ENCODE results near the gene CPO. TPM values are rescaled to one million over a fixed set of nuclear protein-coding genes. Genes with fewer than 3 reads are reported as not detected.

The CPO gene
- polyA plus RNA-seq, 1 of the 3 experiments (the other 2 are of a cell fraction), result not detected

DNA sequence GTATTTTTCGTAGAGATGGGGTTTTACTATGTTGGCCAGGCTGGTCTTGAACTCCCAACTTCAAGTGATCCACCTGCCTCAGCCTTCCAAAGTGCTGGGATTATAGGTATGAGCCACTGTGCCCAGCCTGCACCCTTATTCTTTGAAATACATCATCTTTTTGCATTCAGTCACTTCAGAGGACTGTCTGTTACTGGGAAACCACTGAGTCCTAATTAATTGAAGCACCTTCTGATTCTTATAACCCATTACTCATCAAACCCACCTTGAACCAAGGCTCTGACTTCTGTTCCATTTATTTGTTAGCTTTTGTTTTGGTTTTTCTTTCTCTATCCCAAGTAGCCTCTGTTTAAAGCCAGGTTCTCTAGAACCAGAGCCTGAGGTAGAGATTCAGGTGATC lies 49.6 kb downstream of the CPO start:
- Histone ChIP-seq H3K4me1 (ENCODE audit: control insufficient read depth in 1 of 2, insufficient read depth in 2 of 2, low read depth in 1 of 2, low read length in 1 of 2) (peaks cover 0 to 20% of the 10 kb centered on the region in 2 experiments; a peak in 2 of 4 replicates), H3K27ac (ENCODE audit: low read depth in 2 of 2, low read length in 1 of 2) (peak overlapping the region in 1 of 2 experiments; percentile 92; a peak in 1 of 4 replicates), H3K27me3 (ENCODE audit: insufficient read depth) (no peaks in the 10 kb centered on the region), H3K4me3 (ENCODE audit: low read depth in 2 of 2, low read length in 1 of 2) (no peak overlapping the region), H4K20me1 (ENCODE audit: insufficient read depth) (no peaks in the 10 kb centered on the region), H3K4me2 (no peak overlapping the region), H3K79me2 (ENCODE audit: insufficient read depth) (no peaks in the 10 kb centered on the region), H3K36me3 (replicated peaks in 1 of 2; ENCODE audit: control insufficient read depth in 1 of 2, insufficient read depth in 2 of 2, low read length in 1 of 2) (no peaks in the 10 kb centered on the region), H3F3A (replicated peaks; ENCODE audit: insufficient read depth) (no peaks in the 10 kb centered on the region), H2AFZ (ENCODE audit: low read depth) (no peak overlapping the region), H3K9me3 (no peaks in the 10 kb centered on the region), H3K9me2 (no peaks in the 10 kb centered on the region), H3K9ac (no peak overlapping the region)
- 43% methylated on average over 1 of the region's 1 CpG for WGBS (ENCODE audit: low lambda C conversion rate)
- ChIA-PET POLR2A (no interaction called here), CTCF (interaction anchor here (0.6 to 5.0 kb wide), 12 partner anchors 9 to 484 kb away, joined by 3 to 20 read pairs (median 4); partner anchors contain the start of gene KLF7)
- no peak for DNase-seq
- TF ChIP-seq, protein P1, sequence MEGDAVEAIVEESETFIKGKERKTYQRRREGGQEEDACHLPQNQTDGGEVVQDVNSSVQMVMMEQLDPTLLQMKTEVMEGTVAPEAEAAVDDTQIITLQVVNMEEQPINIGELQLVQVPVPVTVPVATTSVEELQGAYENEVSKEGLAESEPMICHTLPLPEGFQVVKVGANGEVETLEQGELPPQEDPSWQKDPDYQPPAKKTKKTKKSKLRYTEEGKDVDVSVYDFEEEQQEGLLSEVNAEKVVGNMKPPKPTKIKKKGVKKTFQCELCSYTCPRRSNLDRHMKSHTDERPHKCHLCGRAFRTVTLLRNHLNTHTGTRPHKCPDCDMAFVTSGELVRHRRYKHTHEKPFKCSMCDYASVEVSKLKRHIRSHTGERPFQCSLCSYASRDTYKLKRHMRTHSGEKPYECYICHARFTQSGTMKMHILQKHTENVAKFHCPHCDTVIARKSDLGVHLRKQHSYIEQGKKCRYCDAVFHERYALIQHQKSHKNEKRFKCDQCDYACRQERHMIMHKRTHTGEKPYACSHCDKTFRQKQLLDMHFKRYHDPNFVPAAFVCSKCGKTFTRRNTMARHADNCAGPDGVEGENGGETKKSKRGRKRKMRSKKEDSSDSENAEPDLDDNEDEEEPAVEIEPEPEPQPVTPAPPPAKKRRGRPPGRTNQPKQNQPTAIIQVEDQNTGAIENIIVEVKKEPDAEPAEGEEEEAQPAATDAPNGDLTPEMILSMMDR (IDR thresholded peaks at IDR 0.05), result no peak
- TF ChIP-seq TCF12 (IDR thresholded peaks at IDR 0.05) (no peak), GATA2 (CRISPR knock-in tag; IDR thresholded peaks at IDR 0.05) (no peak), TEAD4 (IDR thresholded peaks at IDR 0.05; ENCODE audit: borderline replicate concordance, insufficient read depth) (no peak), EP300 (IDR thresholded peaks at IDR 0.05; ENCODE audit: borderline replicate concordance in 1 of 2, low read depth in 1 of 2, low read length in 1 of 2) (no peak), FOXJ3 (CRISPR knock-in tag; IDR thresholded peaks at IDR 0.05) (no peak), RCOR1 (IDR thresholded peaks at IDR 0.05; ENCODE audit: low read length) (no peak), RXRA (IDR thresholded peaks at IDR 0.05; ENCODE audit: borderline replicate concordance, low read depth) (no peak)
- TF ChIP-seq, protein P2, sequence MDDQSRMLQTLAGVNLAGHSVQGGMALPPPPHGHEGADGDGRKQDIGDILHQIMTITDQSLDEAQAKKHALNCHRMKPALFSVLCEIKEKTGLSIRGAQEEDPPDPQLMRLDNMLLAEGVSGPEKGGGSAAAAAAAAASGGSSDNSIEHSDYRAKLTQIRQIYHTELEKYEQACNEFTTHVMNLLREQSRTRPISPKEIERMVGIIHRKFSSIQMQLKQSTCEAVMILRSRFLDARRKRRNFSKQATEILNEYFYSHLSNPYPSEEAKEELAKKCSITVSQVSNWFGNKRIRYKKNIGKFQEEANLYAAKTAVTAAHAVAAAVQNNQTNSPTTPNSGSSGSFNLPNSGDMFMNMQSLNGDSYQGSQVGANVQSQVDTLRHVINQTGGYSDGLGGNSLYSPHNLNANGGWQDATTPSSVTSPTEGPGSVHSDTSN (IDR thresholded peaks at IDR 0.05), result no peak

DNA sequence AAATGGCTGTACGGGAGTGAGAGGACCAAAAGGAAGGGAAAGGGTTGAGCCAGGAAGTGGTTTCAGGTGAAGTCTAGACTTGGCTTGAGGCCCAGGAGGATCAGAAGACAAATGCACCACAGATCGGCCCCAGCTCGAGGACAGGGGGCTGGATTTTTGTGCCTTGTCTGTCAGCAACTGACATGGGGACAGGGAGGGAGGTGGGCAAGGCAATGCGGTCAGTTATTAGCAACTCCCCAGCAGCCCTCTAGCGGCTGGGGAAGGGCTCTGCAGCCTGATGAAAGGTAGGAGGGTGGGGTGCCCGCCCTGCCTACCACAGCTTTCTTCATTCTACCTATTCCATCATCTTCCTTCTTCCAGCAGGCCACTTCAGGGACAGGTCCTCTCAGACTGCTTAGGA lies 50.0 kb downstream of the CPO start:
- 40% methylated on average over 6 of the region's 6 CpGs for WGBS (ENCODE audit: low lambda C conversion rate)
- Histone ChIP-seq H3K79me2 (ENCODE audit: insufficient read depth) (no peaks in the 10 kb centered on the region), H3K27me3 (ENCODE audit: insufficient read depth) (no peaks in the 10 kb centered on the region), H3K4me2 (no peak overlapping the region), H3K36me3 (replicated peaks in 1 of 2; ENCODE audit: control insufficient read depth in 1 of 2, insufficient read depth in 2 of 2, low read length in 1 of 2) (no peaks in the 10 kb centered on the region), H4K20me1 (ENCODE audit: insufficient read depth) (no peaks in the 10 kb centered on the region), H3K4me3 (ENCODE audit: low read depth in 2 of 2, low read length in 1 of 2) (no peak overlapping the region), H2AFZ (ENCODE audit: low read depth) (no peak overlapping the region), H3F3A (replicated peaks; ENCODE audit: insufficient read depth) (no peaks in the 10 kb centered on the region), H3K9me2 (no peaks in the 10 kb centered on the region), H3K9ac (no peak overlapping the region), H3K4me1 (ENCODE audit: control insufficient read depth in 1 of 2, insufficient read depth in 2 of 2, low read depth in 1 of 2, low read length in 1 of 2) (peaks cover 0 to 17% of the 10 kb centered on the region in 2 experiments; a peak in 2 of 4 replicates), H3K9me3 (no peaks in the 10 kb centered on the region), H3K27ac (ENCODE audit: low read depth in 2 of 2, low read length in 1 of 2) (peak overlapping the region in 1 of 2 experiments; percentile 92; a peak in 2 of 4 replicates)
- peak; percentile 37 for DNase-seq
- POLR2A ChIA-PET, result interaction anchor here (1.4 kb wide), 1 partner anchor 159 kb away, joined by 3 read pairs; no protein-coding TSS in a partner anchor
- CTCF ChIA-PET, result interaction anchor here (0.6 to 5.0 kb wide), 11 partner anchors 9 to 483 kb away, joined by 3 to 20 read pairs (median 4); partner anchors contain the start of gene KLF7
- TF ChIP-seq MEF2A (IDR thresholded peaks at IDR 0.05; ENCODE audit: borderline replicate concordance, low read depth), result no peak
- TF ChIP-seq, protein P3, sequence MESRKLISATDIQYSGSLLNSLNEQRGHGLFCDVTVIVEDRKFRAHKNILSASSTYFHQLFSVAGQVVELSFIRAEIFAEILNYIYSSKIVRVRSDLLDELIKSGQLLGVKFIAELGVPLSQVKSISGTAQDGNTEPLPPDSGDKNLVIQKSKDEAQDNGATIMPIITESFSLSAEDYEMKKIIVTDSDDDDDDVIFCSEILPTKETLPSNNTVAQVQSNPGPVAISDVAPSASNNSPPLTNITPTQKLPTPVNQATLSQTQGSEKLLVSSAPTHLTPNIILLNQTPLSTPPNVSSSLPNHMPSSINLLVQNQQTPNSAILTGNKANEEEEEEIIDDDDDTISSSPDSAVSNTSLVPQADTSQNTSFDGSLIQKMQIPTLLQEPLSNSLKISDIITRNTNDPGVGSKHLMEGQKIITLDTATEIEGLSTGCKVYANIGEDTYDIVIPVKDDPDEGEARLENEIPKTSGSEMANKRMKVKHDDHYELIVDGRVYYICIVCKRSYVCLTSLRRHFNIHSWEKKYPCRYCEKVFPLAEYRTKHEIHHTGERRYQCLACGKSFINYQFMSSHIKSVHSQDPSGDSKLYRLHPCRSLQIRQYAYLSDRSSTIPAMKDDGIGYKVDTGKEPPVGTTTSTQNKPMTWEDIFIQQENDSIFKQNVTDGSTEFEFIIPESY (IDR thresholded peaks at IDR 0.05; ENCODE audit: borderline replicate concordance, low read depth), result no peak
- TF ChIP-seq, protein P4, sequence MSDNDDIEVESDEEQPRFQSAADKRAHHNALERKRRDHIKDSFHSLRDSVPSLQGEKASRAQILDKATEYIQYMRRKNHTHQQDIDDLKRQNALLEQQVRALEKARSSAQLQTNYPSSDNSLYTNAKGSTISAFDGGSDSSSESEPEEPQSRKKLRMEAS (IDR thresholded peaks at IDR 0.05; ENCODE audit: low read depth), result no peak
- TF ChIP-seq GABPA (IDR thresholded peaks at IDR 0.05; ENCODE audit: low read depth), result no peak
- no peak for TF ChIP-seq TCF12 (IDR thresholded peaks at IDR 0.05)
- TF ChIP-seq RAD21 (IDR thresholded peaks at IDR 0.05; ENCODE audit: low read length), result peak; percentile 48
- peak; percentile 35; the same call in 1 of the 2 replicates for TF ChIP-seq SMC3 (IDR thresholded peaks at IDR 0.05; ENCODE audit: low read depth, low read length)
- no peak for TF ChIP-seq JUND (IDR thresholded peaks at IDR 0.05)
- TF ChIP-seq MXI1 (IDR thresholded peaks at IDR 0.05; ENCODE audit: low read depth, low read length), result no peak
- TF ChIP-seq FOSL2 (IDR thresholded peaks at IDR 0.05; ENCODE audit: borderline replicate concordance, low read depth), result no peak
- TF ChIP-seq, protein P1 (IDR thresholded peaks at IDR 0.05), result peak; percentile 59
- TF ChIP-seq, protein P5, sequence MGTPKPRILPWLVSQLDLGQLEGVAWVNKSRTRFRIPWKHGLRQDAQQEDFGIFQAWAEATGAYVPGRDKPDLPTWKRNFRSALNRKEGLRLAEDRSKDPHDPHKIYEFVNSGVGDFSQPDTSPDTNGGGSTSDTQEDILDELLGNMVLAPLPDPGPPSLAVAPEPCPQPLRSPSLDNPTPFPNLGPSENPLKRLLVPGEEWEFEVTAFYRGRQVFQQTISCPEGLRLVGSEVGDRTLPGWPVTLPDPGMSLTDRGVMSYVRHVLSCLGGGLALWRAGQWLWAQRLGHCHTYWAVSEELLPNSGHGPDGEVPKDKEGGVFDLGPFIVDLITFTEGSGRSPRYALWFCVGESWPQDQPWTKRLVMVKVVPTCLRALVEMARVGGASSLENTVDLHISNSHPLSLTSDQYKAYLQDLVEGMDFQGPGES (IDR thresholded peaks at IDR 0.05; ENCODE audit: low read depth, low read length), result no peak
